Measurements from ENCODE around the gene NTN3. TPM values are rescaled to one million over a fixed set of nuclear protein-coding genes. Genes with fewer than 3 reads are reported as not detected.

The NTN3 gene
- total and polyA plus RNA-seq, 8 donors = 0.07 to 0.22 (median 0.09) TPM; not detected in 3

DNA sequence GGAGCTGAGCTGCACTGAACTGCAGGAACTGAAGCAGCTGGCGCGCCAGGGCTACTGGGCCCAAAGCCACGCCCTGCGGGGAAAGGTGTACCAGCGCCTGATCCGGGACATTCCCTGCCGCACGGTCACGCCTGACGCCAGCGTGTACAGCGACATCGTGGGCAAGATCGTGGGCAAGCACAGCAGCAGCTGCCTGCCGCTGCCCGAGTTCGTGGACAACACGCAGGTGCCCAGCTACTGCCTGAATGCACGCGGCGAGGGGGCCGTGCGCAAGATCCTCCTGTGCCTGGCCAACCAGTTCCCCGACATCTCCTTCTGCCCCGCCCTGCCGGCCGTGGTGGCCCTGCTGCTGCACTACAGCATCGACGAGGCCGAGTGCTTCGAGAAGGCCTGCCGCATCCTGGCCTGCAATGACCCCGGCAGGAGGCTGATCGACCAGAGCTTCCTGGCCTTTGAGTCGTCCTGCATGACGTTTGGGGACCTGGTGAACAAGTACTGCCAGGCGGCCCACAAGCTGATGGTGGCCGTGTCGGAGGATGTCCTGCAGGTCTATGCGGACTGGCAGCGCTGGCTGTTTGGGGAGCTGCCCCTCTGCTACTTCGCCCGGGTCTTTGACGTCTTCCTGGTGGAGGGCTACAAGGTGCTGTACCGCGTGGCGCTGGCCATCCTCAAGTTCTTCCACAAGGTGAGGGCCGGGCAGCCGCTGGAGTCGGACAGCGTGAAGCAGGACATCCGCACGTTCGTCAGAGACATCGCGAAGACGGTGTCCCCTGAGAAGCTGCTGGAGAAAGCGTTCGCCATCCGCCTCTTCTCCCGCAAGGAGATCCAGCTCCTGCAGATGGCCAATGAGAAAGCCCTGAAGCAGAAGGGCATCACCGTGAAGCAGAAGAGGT lies 25.4 kb downstream of the NTN3 start:
- TF ChIP-seq, protein P1, sequence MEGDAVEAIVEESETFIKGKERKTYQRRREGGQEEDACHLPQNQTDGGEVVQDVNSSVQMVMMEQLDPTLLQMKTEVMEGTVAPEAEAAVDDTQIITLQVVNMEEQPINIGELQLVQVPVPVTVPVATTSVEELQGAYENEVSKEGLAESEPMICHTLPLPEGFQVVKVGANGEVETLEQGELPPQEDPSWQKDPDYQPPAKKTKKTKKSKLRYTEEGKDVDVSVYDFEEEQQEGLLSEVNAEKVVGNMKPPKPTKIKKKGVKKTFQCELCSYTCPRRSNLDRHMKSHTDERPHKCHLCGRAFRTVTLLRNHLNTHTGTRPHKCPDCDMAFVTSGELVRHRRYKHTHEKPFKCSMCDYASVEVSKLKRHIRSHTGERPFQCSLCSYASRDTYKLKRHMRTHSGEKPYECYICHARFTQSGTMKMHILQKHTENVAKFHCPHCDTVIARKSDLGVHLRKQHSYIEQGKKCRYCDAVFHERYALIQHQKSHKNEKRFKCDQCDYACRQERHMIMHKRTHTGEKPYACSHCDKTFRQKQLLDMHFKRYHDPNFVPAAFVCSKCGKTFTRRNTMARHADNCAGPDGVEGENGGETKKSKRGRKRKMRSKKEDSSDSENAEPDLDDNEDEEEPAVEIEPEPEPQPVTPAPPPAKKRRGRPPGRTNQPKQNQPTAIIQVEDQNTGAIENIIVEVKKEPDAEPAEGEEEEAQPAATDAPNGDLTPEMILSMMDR (IDR thresholded peaks at IDR 0.05) = no peak
- Histone ChIP-seq H3K9me3 (no peaks in the 10 kb centered on the region), H3K27me3 (no peaks in the 10 kb centered on the region), H3K36me3 (peaks cover 0 to 18% (median 0%) of the 10 kb centered on the region in 3 donors), H3K4me1 (peaks cover 17 to 18% (median 17%) of the 10 kb centered on the region in 3 donors), H3K27ac (peak overlapping the region; percentile 13 to 33 (median 18)), H3K4me3 (no peak overlapping the region)
- ATAC-seq = no peak
- FAIRE-seq = no peak
- 94% methylated on average over 62 of the region's 62 CpGs for WGBS, 2 donors
- peak in 2 of 6 donors; percentile 54 to 73 for DNase-seq
- intact Hi-C loops (cut with DNase I) = loop anchor here in 2 of 3 donors (5.0 to 10.0 kb wide), 3 partner anchors 62 to 192 kb away; partner anchors contain the start of gene ABCA3 (in 1 of the 2)

- intact Hi-C loops (cut with DNase I) = loop anchor here in 2 of 3 donors (5.0 to 10.0 kb wide), 3 partner anchors 62 to 192 kb away; partner anchors contain the start of gene ABCA3 (in 1 of the 2)
- peaks cover 0 to 18% (median 0%) of the 10 kb centered on the region in 3 donors for H3K36me3 ChIP-seq
- no peaks in the 10 kb centered on the region for H3K27me3 ChIP-seq
- no peak overlapping the region for H3K4me3 ChIP-seq
- WGBS, 2 donors = 64 to 66% methylated on average over 21 of the region's 21 CpGs
- DNase-seq (peak in 4 of 6 donors; percentile 37 to 75 (median 60)), FAIRE-seq (no peak), ATAC-seq (peak in 3 of 4 donors; percentile 14 to 28 (median 16))
- H3K27ac ChIP-seq = peak overlapping the region; percentile 13 to 33 (median 18)
- no peaks in the 10 kb centered on the region for H3K9me3 ChIP-seq
- TF ChIP-seq, protein P1 (IDR thresholded peaks at IDR 0.05) = no peak
- peaks cover 21 to 22% (median 21%) of the 10 kb centered on the region in 3 donors for H3K4me1 ChIP-seq
Observed at GRCh38 chr16:2497116-2497630, 26.1 kb downstream of the NTN3 start.

GRCh38 chr16:2497695-2498484 lies 26.8 kb downstream of the NTN3 start:
- DNase-seq (peak in 1 of 6 donors; percentile 53), FAIRE-seq (no peak), ATAC-seq (no peak)
- Histone ChIP-seq H3K9me3 (no peaks in the 10 kb centered on the region), H3K4me3 (no peak overlapping the region), H3K27ac (peak overlapping the region in 2 of 4 donors; percentile 33 to 37), H3K4me1 (peaks cover 21 to 25% (median 22%) of the 10 kb centered on the region in 3 donors), H3K27me3 (no peaks in the 10 kb centered on the region), H3K36me3 (peaks cover 0 to 18% (median 0%) of the 10 kb centered on the region in 3 donors)
- intact Hi-C loops (cut with DNase I) = loop anchor here in 2 of 3 donors (5.0 to 10.0 kb wide), 3 partner anchors 63 to 193 kb away; partner anchors contain the start of gene ABCA3 (in 1 of the 2)
- 87 to 91% methylated on average over 26 of the region's 26 CpGs for WGBS, 2 donors
- TF ChIP-seq, protein P1 (IDR thresholded peaks at IDR 0.05) = no peak

- 48 to 53% methylated on average over 14 to 15 of the region's 15 CpGs for WGBS, 2 donors
- ATAC-seq (peak; percentile 21 to 45 (median 33)), FAIRE-seq (no peak), DNase-seq (peak in 5 of 6 donors; percentile 65 to 85 (median 66))
- Histone ChIP-seq H3K27me3 (no peaks in the 10 kb centered on the region), H3K9me3 (no peaks in the 10 kb centered on the region), H3K4me1 (peaks cover 21 to 25% (median 22%) of the 10 kb centered on the region in 3 donors), H3K4me3 (no peak overlapping the region), H3K36me3 (peaks cover 0 to 18% (median 0%) of the 10 kb centered on the region in 3 donors), H3K27ac (peak overlapping the region; percentile 31 to 57 (median 40))
- TF ChIP-seq, protein P1 (IDR thresholded peaks at IDR 0.05) = no peak
- intact Hi-C loops (cut with DNase I) = loop anchor here in 2 of 3 donors (5.0 to 10.0 kb wide), 3 partner anchors 64 to 194 kb away; partner anchors contain the start of gene ABCA3 (in 1 of the 2)
Observed at GRCh38 chr16:2498531-2499253, 27.6 kb downstream of the NTN3 start.

Measured in pancreas (tissue), 10 donors.